HepG2 (cell line): ENCODE data around the gene ZFP90.

Experiments
- CBX1 ChIP-seq: IDR thresholded peaks from one replicate; pipeline ENCODE4 v1.6.1; 2016; ENCODE audit warnings: antibody characterized with exemption, low read depth
- HDAC2 ChIP-seq: sonication (generic); formaldehyde crosslinking; IDR thresholded peaks from 2 replicates; pipeline ENCODE4 v1.4.0; 2020; ENCODE audit warnings: missing genetic modification reagents
- POLR2A ChIP-seq, 2 experiments: IDR thresholded peaks; 2 replicates each; pipeline ENCODE4 v1.6.1; 2011; ENCODE audit warnings: low read depth in 2 of 2, low read length in 2 of 2, mild to moderate bottlenecking in 1 of 2, moderate library complexity in 1 of 2; ENCODE audit not compliant: insufficient read depth in 1 of 2
- RFX1 ChIP-seq: fragments of 450-650 bp; IDR thresholded peaks from 2 replicates; pipeline ENCODE4 v1.6.1; 2017
- SPEN ChIP-seq: sonication (generic); formaldehyde crosslinking; IDR thresholded peaks from 2 replicates; pipeline ENCODE4 v1.5.1; 2020; ENCODE audit warnings: low read depth, mild to moderate bottlenecking, missing genetic modification reagents
- TEAD3 ChIP-seq: optimal IDR thresholded peaks from 2 replicates; pipeline ENCODE3; 2016; ENCODE audit warnings: borderline replicate concordance
- ZBTB43 ChIP-seq: sonication (generic); formaldehyde crosslinking; conservative IDR thresholded peaks from 2 replicates; pipeline ENCODE4 v1.4.0; 2020; ENCODE audit warnings: missing genetic modification reagents
- ZNF17 ChIP-seq: sonication (generic); formaldehyde crosslinking; IDR thresholded peaks from 2 replicates; pipeline ENCODE4 v1.5.0; 2020; ENCODE audit warnings: mild to moderate bottlenecking, missing genetic modification reagents
- ZNF484 ChIP-seq: sonication (generic); formaldehyde crosslinking; IDR thresholded peaks from 2 replicates; pipeline ENCODE4 v1.5.1; 2020; ENCODE audit warnings: mild to moderate bottlenecking, low read depth, missing genetic modification reagents, borderline replicate concordance
- TF ChIP-seq, protein P1 (sequence below): sonication (generic); formaldehyde crosslinking; IDR thresholded peaks from 2 replicates; pipeline ENCODE4 v1.5.0; 2020; ENCODE audit warnings: mild to moderate bottlenecking, missing genetic modification reagents, moderate library complexity
- TF ChIP-seq, protein P2 (sequence below): sonication (generic); formaldehyde crosslinking; IDR thresholded peaks from 2 replicates; pipeline ENCODE4 v1.4.0; 2020; ENCODE audit warnings: mild to moderate bottlenecking, missing genetic modification reagents

DNA sequence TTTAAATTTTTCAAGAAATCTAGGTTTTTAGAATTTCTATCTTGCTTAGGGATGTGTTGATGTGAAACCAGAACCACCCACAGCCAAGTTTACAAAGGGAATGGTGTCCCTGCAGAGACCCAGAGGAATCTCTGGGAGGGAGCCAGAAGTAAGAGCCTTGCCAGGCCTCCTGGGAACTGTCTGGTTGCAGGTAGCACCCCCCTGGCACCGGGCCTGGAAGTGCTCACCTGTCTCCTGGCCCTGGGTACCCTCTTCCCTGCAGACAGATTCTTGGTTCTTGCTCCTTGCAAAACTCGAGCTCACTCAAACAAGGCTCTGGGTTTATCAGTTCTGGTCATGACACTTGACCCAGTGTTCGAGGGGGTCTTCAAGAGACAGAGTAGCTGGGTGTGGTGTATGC lies 24.6 kb upstream of the ZFP90 start:
- TF ChIP-seq CBX1 (no peak), ZNF484 (CRISPR knock-in tag) (no peak), TEAD3 (CRISPR knock-in tag) (no peak), POLR2A (IDR thresholded peaks at IDR 0.05; ENCODE audit: insufficient read depth in 1 of 2, low read depth in 2 of 2, low read length in 2 of 2) (no peak), ZNF17 (CRISPR knock-in tag) (no peak), HDAC2 (CRISPR knock-in tag) (no peak), RFX1 (no peak), ZBTB43 (CRISPR knock-in tag) (no peak), SPEN (CRISPR knock-in tag) (no peak)
- TF ChIP-seq, protein P1, sequence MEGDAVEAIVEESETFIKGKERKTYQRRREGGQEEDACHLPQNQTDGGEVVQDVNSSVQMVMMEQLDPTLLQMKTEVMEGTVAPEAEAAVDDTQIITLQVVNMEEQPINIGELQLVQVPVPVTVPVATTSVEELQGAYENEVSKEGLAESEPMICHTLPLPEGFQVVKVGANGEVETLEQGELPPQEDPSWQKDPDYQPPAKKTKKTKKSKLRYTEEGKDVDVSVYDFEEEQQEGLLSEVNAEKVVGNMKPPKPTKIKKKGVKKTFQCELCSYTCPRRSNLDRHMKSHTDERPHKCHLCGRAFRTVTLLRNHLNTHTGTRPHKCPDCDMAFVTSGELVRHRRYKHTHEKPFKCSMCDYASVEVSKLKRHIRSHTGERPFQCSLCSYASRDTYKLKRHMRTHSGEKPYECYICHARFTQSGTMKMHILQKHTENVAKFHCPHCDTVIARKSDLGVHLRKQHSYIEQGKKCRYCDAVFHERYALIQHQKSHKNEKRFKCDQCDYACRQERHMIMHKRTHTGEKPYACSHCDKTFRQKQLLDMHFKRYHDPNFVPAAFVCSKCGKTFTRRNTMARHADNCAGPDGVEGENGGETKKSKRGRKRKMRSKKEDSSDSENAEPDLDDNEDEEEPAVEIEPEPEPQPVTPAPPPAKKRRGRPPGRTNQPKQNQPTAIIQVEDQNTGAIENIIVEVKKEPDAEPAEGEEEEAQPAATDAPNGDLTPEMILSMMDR (CRISPR knock-in tag): no peak
- TF ChIP-seq, protein P2, sequence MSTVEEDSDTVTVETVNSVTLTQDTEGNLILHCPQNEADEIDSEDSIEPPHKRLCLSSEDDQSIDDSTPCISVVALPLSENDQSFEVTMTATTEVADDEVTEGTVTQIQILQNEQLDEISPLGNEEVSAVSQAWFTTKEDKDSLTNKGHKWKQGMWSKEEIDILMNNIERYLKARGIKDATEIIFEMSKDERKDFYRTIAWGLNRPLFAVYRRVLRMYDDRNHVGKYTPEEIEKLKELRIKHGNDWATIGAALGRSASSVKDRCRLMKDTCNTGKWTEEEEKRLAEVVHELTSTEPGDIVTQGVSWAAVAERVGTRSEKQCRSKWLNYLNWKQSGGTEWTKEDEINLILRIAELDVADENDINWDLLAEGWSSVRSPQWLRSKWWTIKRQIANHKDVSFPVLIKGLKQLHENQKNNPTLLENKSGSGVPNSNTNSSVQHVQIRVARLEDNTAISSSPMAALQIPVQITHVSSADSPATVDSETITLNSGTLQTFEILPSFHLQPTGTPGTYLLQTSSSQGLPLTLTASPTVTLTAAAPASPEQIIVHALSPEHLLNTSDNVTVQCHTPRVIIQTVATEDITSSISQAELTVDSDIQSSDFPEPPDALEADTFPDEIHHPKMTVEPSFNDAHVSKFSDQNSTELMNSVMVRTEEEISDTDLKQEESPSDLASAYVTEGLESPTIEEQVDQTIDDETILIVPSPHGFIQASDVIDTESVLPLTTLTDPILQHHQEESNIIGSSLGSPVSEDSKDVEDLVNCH: no peak
